ENCODE measurements around the gene NKD2.
"Not testable (repeated sequence)": the region's sequence is repeated elsewhere in the genome, so short reads cannot be mapped to it uniquely, and the experiment has no call there.

NKD2 gene

DNA sequence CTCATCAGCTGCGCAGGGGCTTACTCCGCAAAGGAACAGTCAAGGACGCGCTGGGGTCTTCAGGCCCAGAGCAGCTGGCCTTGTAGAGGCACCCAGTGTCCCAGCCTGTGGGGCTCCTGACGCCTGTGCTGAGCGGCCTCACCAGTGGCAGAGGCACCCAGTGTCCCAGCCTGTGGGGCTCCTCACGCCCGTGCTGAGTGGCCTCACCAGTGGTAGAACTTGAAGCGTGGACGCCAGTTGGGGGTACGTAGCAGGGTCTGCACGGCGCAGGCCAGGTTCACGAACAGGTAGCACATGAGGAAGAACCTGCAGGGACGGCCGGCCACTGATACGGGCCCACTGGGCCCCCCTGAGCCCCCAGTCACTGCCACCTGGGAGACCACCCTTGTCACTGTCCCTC, 67.3 kb downstream of the NKD2 start:
- FAIRE-seq = no peak

DNA sequence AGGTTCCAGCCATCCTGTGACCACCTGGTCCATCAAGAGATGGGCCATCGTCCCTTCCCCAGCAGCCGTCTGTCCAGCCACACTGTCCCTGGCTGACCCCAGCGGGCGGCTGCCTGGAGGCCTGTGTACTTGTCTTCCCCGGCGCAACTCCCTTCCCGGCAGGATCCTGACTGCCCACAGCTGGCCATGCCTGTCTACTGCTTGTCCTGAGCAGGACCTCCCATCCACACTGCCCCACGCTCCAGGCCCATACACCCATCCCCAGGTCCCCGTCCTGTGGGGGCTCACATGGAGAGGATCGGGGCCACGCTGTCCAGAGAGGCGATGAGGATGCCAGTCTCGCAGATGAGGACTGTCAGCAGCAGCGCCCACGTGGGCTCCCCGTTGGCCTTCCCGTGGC, 67.8 kb downstream of the NKD2 start:
- no peak for FAIRE-seq

- FAIRE-seq = no peak
These were observed 68.4 kb downstream of the NKD2 start for GRCh38 chr5:1077026-1077425.

DNA sequence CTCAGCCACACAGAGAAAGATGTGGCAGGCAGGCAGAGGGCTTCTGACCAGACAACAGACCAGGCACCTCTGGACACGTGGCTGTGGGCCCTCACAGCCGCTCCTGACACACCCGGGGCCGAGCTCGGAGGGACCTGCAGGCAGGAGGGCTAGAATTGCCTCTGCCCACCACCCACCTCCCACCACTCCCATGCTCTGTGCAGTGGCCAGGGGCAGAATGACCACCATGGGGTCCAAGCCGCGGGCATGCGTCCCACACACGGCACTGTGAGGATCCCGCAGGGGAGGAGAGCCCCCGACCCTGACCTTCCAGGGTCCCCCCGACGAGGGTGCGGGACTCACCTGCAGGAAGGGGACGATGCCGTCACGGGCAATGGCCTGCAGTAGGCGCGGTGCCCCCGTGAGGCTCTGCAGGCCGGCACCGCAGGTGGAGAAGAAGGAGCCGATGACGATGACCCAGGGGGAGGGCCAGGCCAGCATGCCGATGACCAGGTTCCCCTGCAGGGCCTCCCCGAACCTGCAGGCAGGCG, 69.0 kb downstream of the NKD2 start:
- no peak for FAIRE-seq

DNA sequence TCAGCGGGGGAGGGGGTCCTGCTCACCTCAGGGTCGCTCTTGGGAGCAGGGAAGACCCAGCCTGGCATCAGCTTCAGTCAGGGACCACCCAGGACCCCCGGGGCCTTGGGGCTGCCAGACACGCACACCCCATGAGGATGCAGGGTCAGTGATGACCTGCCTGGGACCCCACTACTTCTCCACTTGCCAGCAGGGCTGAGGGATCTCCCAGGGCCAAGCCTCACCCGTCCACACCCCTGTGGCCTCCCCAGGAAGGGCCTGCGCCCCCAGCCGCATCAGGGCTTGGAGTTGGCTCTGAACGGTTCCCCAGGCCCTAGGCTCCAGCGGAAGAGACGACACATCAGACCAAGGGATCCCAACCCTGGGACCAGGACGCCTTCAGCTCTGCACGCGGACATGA, 69.6 kb downstream of the NKD2 start:
- FAIRE-seq = no peak

- FAIRE-seq = no peak
These were observed 70.2 kb downstream of the NKD2 start for GRCh38 chr5:1078851-1079250.

GRCh38 chr5:1079486-1079885, 70.9 kb downstream of the NKD2 start:
- FAIRE-seq = no peak

- FAIRE-seq = no peak
These were observed 71.4 kb downstream of the NKD2 start for GRCh38 chr5:1079961-1080360.

DNA sequence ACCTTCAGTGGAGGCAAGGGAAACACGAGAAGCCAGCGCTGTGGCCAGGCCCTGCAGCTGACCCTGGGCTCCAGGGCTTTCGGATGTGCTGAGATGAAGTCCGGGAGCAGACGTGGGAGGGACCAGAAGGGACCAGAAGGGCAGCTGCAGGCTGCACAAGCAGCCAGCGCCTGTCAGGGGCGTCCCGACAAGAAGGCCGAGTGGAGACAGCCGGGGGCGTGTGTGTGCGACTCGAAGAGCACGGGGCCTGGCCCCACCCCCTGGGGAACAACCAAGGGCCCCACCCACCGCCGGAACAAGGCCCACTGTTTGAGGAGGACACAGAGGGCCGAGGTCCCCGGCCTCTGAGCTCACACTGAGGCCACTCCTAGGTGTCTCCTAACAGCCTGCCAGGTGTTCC, 71.8 kb downstream of the NKD2 start:
- FAIRE-seq = no peak

GRCh38 chr5:1081519-1081918, 72.9 kb downstream of the NKD2 start:
- FAIRE-seq = no peak

DNA sequence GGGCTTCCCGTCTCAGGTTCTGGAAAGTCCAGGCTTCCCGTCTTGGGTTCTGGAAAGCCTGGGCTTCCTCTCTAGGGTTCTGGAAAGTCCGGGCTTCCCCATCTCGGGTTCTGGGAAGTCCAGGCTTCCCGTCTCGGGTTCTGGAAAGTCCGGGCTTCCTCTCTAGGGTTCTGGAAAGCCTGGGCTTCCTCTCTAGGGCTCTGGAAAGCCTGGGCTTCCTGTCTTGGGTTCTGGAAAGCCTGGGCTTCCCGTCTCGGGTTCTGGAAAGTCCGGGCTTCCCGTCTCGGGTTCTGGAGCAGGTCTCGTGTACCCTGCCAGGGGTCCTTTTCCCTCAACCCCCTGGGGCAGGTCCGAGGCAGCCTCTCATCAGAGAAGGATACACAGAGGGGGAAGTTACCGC, 74.4 kb downstream of the NKD2 start:
- not testable (repeated sequence) for FAIRE-seq

DNA sequence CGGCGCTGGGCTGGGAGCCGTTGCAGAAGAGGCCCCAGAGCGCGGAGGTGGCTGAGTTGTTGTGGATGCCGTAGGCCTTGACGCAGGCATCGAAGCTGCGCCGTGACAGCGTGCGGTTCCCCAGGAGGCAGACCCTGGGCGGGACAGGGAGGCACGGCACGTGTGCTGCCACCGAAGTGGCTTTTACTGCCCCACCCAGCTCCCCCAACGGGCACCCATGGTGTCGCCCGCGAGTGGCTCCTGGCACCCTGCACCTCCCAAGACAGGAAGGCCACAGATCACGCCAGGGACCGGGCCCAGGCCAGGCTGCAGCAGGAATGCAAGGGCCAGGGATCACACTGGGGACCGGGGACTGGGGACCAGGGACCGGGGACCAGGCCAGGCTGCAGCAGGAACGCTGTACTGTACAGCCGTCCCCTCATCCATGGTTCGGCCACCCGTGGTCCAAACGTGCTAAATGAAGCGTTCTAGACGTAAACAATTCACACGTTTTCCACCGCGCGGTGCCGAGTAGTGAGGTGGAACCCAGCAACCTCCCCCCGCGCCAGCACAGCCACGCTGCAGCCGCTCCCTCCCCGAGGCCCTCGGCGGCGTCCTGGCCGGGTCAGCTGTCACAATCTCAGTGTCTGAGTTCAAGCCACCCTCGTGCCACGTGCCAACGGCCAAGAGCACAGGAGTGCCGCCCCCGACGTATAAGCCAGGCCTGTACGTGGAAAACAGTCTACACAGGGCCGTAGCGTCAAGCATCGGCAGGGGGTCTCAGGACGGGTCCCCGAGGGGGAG, 75.4 kb downstream of the NKD2 start:
- FAIRE-seq = no peak

DNA sequence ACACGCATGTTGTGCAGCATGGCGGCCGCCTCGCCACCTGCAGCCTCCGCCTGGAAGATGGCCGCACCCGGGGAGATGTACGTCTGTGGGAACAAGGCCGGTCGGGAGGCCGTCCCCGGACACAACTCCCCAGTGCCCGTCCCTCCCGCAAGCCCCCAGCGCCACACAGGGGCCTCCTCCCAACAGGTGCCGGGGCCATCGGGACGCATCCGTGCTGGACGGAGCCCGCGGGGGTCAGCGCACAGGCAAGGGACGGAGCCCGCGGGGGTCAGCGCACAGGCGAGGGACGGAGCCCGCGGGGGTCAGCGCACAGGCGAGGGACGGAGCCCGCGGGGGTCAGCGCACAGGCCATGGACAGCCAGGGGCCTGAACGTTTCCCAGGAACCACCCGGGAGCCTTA, 76.8 kb downstream of the NKD2 start:
- no peak for FAIRE-seq

DNA sequence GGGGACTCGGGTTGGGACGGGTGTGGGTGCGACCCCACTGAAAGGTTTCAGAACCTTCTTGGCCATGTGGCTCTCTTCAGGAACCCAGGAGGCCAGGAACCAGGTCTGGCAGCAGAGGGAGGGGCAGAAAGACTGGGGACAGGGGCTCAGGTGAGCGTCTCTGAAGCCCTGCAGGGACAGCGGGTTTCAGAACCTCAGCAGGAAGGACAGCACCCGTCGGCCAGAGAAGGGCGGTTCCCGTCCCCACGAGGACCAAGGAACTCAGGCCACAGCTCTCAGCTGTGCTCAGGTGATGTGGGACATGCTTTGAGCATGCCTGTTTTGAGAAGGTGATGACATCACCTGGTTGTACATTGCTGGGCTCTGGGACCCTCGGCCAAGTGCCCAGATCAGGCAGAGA, 77.5 kb downstream of the NKD2 start:
- FAIRE-seq = no peak

GRCh38 chr5:1086871-1087270, 78.3 kb downstream of the NKD2 start:
- FAIRE-seq = no peak

DNA sequence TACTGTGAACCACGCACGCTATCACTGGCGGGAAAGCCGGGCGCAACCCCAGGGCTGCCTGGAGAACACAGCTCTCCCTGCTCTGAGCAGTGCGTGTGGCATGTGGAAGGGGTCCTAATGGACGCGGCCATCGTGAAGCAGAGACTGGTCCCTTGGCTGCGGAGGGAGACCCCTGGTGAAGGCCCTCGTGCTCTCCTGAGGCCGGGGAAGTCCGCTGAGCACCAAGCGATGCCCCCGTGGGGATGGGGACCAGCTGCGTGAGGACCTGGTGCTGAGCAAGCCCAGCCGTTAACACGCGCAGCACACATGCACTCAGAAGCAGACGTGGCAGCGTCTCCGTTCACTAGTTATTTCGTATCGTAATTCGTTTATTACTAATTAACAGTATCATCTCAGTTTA, 78.8 kb downstream of the NKD2 start:
- no peak for FAIRE-seq

DNA sequence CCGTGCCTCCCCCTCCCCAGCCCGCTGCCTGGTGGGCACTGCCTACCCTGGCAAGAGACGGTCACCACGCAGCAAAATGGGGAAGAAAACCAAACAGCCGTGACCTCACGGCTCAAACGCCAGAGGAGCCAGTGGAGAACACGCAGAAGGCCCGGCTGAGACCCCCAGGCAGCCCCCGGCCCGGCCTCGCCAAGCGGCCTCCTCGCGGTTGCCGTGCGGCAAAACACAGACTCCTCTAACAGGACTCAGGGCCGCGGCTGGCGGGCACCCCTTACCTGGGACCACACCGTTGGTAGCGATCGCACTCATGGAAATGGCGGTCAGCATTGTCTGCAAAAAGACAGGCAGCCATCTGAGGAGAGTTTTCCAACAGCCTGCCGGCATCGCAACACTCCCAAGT, 79.4 kb downstream of the NKD2 start:
- no peak for FAIRE-seq
